Stimulated activated CD8-positive, alpha-beta memory T cell treated with anti-CD3 and anti-CD28 coated beads, Interleukin-12 subunit alpha, Interleukin-12 subunit beta, amount 100 ng/mL, for 24 hours (primary cell): ENCODE data around the gene TWIST1.

Source experiments
- DNase-seq: peaks from one replicate; pipeline ENCODE4 v3.0.0-alpha.2; 2020; ENCODE audit errors: extremely low read depth

The TWIST1 gene

GRCh38 chr7:19117091-19117869, at the start of gene TWIST1:
TWIST1 (minus strand) TSS chr7:19117636; CDS start chr7:19117321, 315 bp downstream.
- no peak for DNase-seq

GRCh38 chr7:19161671-19162070, 44.2 kb upstream of the TWIST1 start:
- no peak for DNase-seq

DNA sequence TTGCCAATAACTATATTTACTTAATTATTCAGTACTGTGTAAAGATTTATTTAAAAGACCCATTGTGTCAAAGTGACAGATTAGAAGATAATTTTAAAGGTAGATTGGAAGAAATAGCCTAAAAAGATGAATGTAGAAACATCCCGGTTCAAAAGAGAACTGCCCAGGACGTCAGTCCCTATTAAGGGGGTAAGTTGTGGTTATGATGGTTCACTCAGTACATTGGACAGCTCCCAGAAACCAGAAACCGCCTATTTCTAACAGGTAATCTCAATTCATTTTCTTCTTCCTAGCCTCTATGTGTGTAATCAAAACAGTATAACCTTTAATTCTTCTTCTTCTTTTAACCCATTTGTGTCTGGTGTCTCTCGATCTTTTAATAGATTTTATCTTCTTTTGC, 29.3 kb upstream of the TWIST1 start:
- no peak for DNase-seq

GRCh38 chr7:19145434-19146115, 28.1 kb upstream of the TWIST1 start:
- no peak for DNase-seq

DNA sequence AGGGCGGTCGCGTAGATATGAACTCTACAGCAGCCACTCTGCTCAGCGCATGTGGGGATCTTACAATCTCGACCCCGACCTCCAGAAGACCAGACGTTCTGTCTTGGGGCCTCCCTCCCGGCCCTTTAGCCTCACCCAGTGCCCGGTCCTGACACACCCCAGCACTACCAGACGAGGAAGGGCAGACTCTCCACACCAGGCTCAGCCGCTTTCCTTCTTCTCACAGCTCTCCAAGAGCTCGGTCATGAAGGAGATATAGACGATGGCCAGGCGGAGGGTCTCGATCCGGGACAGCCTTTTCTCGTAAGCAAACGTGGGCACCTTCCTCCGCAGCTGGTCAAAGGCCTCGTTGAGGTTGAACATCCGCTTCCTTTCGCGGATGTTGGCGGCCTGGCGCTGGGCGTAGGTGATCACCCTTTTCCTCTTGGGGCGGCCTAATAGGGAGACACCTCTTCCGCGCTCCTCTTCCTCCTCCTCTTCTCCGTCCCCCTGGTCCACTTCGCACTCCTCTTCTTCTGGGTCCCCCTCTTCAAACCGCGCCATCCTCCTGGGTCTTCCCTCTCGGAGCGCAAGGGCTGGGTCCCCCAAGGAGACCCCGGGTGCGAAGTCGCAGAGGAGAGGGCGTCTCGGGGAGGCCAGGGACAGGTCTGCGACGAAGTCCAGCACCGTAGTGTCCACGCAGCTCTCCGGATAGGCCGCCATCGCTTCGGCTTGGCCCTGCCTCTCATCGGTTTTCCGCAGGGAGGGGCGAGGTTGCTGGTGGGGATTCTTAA, 27.4 kb upstream of the TWIST1 start, which contains the start of gene FERD3L:
Gene FERD3L (minus strand): TSS at position 761 of the 773 bp plus-strand sequence. CDS start 59 bp downstream, at position 702.
- no peak for DNase-seq

GRCh38 chr7:19143881-19144574, 26.6 kb upstream of the TWIST1 start:
- no peak for DNase-seq

- DNase-seq, result no peak
These were observed 22.4 kb upstream of the TWIST1 start for GRCh38 chr7:19139706-19140327.

GRCh38 chr7:19133886-19134285, 16.4 kb upstream of the TWIST1 start:
- no peak for DNase-seq

GRCh38 chr7:19133390-19133789, 16.0 kb upstream of the TWIST1 start:
- no peak for DNase-seq

GRCh38 chr7:19128856-19129255, 11.4 kb upstream of the TWIST1 start:
- no peak for DNase-seq

DNA sequence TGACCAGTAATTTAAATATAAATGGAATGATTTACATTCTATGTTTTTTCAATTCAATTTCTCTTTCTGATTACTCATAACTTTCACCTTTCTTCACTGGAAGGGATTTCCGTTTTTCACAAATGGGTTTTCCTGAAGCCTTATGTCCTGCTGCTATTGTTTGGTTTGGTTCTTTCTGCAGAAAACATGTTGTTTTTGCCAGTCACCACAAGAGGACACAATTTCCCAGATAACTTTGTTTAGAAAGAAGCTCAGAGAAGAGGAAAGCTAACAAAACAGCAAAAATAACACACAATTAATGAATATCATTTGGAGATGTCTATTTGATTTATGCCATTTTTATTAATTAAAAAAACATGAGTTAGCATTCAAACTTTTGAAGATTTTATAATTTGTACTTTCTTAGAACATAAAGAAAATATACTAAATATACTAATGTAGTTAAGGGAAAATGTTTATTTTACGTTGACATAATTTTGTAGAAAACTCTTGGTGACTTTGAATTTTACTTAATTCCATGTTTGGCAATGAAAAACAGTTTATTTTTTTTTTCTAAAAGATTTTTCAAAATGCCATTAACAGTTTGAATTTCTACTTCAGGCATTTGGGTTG, 4.6 kb upstream of the TWIST1 start:
- no peak for DNase-seq

DNA sequence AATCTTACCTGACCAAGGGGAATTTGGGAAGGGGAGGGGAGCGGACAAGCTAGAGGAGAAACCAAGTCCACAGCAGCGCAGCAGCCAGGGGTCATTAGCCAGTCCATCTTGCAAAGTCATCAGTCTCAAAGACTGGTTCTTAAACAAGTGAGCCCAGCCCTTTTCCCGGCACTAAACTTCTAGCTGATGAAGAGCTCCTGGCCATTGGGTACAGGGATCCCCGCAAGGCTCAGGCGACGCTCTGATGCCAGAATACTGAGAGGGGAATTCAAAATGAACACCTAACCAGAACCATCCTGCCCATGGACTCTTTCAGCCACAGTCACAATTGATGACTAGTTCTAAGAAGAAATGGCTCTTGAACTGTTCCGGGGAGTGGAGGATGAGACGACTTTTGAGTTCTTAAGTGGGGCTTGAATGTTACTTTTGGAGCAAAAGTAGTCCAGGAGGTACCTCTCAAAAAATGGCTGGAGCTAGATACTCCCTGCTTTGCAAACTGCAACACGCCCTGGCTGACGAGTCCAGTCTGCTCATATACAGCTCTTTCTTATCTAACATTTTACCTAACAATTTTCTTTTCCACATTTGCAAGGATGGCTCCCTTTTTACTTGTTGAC, 2.5 kb upstream of the TWIST1 start:
- DNase-seq, result no peak

GRCh38 chr7:19119372-19119771, 1.9 kb upstream of the TWIST1 start:
- no peak for DNase-seq

DNA sequence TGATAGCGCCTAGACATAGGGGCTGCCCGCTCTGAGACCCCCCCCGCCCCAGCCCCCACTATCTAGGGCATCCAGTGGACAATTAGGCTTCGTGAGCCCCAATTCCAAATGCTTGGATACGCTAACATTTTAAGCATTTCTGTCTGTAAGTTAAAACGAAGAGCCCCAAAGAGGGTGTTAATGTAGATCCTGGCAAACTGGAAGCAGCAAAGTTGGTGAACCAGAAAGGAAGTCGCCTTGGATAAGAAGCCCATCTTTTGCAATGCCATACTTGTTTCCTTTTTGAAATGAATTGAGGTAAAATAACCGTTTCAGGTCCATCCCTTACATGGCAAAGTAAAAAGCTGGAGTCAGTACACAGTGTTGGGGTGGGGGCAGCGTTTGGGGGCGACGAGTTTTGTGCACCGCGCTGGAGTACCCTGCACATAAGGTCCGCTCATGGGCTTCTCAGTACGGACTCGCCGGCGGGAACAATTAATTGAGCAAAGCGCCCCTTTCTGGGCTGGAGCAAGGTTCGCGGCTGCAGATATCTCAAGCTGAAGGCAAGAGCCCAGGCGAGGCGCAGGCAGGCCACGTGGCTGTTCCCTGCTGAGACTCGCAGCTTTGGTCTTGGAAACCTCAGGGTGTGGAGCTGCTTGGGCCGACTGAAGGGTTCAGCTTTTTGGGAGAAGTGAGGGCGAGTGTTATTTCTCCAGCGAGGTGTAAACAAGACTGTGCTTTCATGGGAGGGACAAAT, 1.4 kb upstream of the TWIST1 start:
- no peak for DNase-seq

DNA sequence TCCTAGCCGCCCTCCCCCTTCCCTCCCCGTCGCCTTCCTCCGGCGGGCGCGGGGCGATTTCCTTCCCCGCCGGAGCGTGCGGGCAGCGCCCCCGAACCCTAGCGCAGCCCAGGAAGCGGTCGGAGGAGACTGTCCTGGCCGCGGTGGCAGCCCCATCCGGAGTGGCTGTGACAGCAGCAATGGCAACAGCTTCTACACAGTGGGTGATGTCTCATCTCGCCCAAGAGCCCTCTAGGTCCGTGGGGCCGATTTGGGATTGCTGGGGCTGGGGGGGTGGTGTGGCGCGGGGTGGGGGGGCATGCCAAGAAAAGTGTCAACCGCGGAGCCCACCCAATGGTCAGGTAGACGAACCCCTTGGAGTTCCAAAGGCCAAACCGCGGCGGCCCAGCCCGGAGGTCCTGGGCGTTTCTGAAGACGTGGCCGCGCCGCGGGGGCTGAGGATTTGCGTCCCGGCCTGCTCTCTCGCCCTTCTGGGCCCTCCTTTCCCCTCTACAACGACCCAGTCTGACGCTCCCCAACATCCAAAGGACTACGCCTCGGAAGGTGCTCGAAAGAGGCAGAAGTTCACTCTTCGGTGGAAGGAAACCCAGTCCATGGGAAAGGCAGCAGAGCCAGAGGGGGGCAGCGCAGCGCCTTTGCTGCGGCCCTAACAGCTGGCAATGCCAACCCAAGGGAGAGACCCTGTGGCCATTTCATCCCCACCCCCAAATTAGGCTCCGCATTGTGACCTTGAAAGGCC, 603 bp upstream of the TWIST1 start:
- DNase-seq, result no peak

- DNase-seq, result no peak
These were observed 1.0 kb downstream of the TWIST1 start for GRCh38 chr7:19116121-19117090.

DNA sequence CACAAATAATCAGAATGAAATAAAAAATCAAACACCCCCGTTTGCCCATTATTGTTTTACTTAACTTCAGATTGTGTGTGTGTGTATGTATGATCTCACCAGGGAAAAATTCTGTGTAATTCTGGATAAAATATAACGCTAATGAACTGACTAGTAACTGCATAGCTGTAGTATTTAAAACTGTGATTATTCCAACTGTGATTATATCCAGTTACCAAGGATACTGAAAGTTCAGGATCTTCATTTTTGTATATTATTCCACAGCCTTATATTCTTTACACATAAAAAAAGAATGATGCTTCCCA, 2.9 kb downstream of the TWIST1 start:
- DNase-seq, result no peak
